KOPT-K1 (cell line): ENCODE results near the gene UBR2.
"Not testable (repeated sequence)": the region's sequence is repeated elsewhere in the genome, so short reads cannot be mapped to it uniquely, and the experiment has no call there.

Source experiments
- H3K27ac ChIP-seq: fragments of 200-600 bp; sonication (generic); 2 replicates; pipeline ENCODE4 v1.5.1; 2016; ENCODE audit warnings: antibody characterized with exemption, mild to moderate bottlenecking, low read depth, low read length; ENCODE audit not compliant: poor library complexity, severe bottlenecking
- H3K36me3 ChIP-seq: fragments of 200-600 bp; sonication (generic); 2 replicates; pipeline ENCODE4 v1.5.1; 2017; ENCODE audit warnings: antibody characterized with exemption, mild to moderate bottlenecking, low read length, moderate library complexity; ENCODE audit not compliant: insufficient read depth
- H3K9me3 ChIP-seq: fragments of 200-600 bp; sonication (generic); 2 replicates; pipeline ENCODE4 v1.5.1; 2017; ENCODE audit warnings: antibody characterized with exemption, low read length, mild to moderate bottlenecking; ENCODE audit not compliant: insufficient read depth, poor library complexity, severe bottlenecking

The UBR2 gene

GRCh38 chr6:42688281-42688680 lies 124.5 kb downstream of the UBR2 start:
- no peaks in the 10 kb centered on the region for H3K9me3 ChIP-seq

GRCh38 chr6:42689371-42689770 lies 125.5 kb downstream of the UBR2 start:
- H3K36me3 ChIP-seq = peaks cover 82% of the 10 kb centered on the region
- H3K9me3 ChIP-seq = no peaks in the 10 kb centered on the region
- H3K27ac ChIP-seq = no peak overlapping the region

More at GRCh38 chr6:42688281-42688680, 124.5 kb downstream of the UBR2 start:
- Histone ChIP-seq H3K36me3 (peaks cover 85% of the 10 kb centered on the region), H3K27ac (no peak overlapping the region)

DNA sequence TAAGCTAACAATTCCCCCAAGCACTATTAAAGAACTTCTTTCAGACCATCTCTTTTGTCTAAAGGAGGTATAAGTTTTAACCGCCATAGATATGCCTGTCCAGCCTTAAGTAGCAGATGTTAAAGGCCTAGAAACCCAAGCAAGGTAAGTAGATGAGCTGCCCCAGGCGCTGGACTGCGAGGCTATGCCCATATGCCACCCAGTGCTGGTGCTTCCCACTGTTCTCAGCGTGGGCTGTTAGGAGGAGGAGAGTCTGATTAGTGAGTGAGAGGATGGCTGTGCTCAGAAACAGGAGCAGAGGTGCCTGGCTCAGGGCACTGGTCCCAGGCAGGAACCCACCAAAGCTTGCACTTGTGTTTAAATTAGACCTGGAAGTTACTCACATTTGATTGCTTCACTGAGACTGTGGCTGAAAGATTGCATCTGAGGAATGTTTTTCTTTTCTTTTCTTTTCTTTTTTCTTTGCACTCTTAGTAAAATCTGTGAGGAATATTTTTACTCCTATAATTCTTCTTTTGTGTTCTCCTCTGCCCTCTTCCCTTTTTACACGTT lies 126.4 kb downstream of the UBR2 start:
- H3K36me3 ChIP-seq = peaks cover 75% of the 10 kb centered on the region
- no peaks in the 10 kb centered on the region for H3K9me3 ChIP-seq
- no peak overlapping the region for H3K27ac ChIP-seq

GRCh38 chr6:42690872-42691271 lies 127.0 kb downstream of the UBR2 start:
- Histone ChIP-seq H3K9me3 (no peaks in the 10 kb centered on the region), H3K36me3 (peaks cover 68% of the 10 kb centered on the region), H3K27ac (no peak overlapping the region)

DNA sequence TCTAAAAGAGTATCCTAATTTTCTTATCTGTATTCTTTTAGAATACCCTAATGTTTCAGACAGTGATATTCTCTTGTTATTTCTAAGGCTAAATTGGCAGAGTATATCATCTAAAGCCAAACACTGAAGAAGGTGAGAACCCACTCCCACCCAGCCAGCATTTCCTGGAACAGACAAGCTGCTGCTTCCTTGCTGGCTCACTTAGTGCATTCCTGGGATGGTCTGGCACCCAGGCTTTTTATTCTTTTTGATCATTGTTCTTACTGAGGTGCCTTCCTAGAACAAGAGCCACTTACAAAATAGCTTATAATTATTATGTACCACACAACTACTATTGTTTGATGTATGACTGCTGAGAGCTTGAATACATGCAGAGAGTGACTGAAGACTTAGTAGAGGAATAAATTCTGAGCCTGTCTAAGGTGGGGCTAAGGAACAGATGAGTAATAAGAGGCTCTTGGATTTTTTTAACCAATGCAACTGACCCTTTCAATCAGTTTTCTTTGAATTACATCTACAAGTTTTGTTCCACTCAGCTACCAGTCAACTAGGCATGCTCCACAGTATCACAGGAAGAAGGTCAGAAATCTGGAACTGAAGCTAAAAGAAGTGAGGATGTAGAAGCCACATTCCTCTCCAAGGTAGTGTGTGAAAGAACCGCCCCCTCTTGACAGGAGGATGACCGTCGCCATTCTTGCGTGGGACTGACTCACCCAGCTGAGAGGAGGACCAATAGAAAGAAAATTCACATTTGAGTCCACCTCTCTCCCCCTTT lies 128.5 kb downstream of the UBR2 start:
- H3K36me3 ChIP-seq = peaks cover 67% of the 10 kb centered on the region
- no peaks in the 10 kb centered on the region for H3K9me3 ChIP-seq
- no peak overlapping the region for H3K27ac ChIP-seq

DNA sequence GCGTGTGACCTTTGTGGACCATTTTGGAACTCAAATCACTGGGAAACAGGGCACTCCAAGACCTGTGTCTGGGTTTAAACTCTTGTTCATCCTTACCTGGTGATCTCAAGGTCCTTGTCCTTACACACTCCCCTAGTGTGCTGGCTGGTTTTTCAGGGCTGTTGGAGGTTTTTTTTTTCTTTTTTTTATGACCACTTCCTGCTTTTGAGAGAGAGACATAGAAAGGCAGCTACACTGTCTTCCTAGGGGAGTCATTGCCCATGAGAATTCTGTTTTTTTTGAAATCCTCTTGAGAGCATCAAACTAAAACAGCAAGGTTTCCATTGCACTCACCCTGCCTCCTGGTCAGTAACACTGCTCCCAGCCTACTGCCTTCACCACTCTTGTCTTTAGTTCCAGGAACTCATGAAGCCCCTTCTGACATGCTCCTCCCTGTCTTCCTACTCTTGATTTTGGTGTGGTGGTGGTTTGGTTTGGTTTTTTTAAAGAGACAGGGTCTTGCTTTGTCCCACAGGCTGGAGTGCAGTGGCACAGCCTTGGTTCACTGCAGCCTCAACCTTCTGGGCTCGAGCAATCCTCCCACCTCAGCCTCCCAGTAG lies 130.0 kb downstream of the UBR2 start:
- Histone ChIP-seq H3K27ac (peak overlapping the region; percentile 53), H3K36me3 (peaks cover 53% of the 10 kb centered on the region), H3K9me3 (no peaks in the 10 kb centered on the region)

- Histone ChIP-seq H3K27ac (no peak overlapping the region), H3K36me3 (peaks cover 45% of the 10 kb centered on the region), H3K9me3 (no peaks in the 10 kb centered on the region)
These were observed 130.8 kb downstream of the UBR2 start for GRCh38 chr6:42694586-42694985.

DNA sequence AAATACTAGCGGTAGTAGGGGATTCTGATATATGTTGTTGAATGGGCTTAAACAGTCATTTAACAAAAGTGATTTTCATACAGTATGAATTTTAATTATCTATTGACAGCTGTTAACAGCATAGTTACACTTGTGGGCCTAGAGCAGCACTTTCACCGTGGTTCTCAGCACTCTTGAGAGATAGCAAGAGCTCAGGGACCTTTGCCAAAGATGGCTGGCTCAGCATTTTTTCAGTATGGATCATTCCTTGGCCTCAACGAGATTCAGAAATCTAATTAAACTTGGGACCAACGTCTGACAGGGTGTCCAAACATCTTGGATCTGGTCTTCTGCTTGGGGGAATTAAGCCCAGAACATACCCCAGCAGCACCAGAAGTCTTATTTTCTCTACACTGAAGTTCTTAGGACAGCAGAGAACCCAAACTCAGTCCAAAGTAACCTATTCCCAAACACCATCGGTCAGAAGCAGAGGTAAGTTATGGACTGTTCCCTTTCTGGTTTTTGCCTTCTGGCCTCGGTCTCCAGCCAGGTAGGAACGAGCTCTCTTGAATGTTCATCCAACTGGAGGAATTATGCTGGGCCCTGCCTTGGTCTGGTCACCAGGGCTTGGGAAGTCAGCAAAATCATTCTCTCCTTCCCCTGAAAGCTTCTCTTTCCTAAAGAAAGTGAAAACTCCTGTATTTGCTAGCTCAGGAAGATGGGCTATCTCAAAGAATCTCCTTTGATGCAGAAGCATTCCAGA lies 132.9 kb downstream of the UBR2 start:
- Histone ChIP-seq H3K27ac (no peak overlapping the region), H3K36me3 (peaks cover 24% of the 10 kb centered on the region), H3K9me3 (no peaks in the 10 kb centered on the region)

GRCh38 chr6:42697268-42697655 lies 133.4 kb downstream of the UBR2 start:
- no peak overlapping the region for H3K27ac ChIP-seq
- no peaks in the 10 kb centered on the region for H3K9me3 ChIP-seq
- H3K36me3 ChIP-seq = peaks cover 18% of the 10 kb centered on the region

- Histone ChIP-seq H3K27ac (no peak overlapping the region), H3K36me3 (peaks cover 9% of the 10 kb centered on the region), H3K9me3 (no peaks in the 10 kb centered on the region)
These were observed 134.4 kb downstream of the UBR2 start for GRCh38 chr6:42698217-42698616.

- Histone ChIP-seq H3K27ac (no peak overlapping the region), H3K36me3 (no peaks in the 10 kb centered on the region), H3K9me3 (no peaks in the 10 kb centered on the region)
These were observed 138.4 kb downstream of the UBR2 start for GRCh38 chr6:42702200-42702599.

- not testable (repeated sequence) for H3K36me3 ChIP-seq, H3K27ac ChIP-seq, H3K9me3 ChIP-seq
These were observed 139.0 kb downstream of the UBR2 start for GRCh38 chr6:42702786-42703185.

- no peaks in the 10 kb centered on the region for H3K36me3 ChIP-seq
- H3K27ac ChIP-seq = no peak overlapping the region
- no peaks in the 10 kb centered on the region for H3K9me3 ChIP-seq
These were observed 140.6 kb downstream of the UBR2 start for GRCh38 chr6:42704251-42704936.

DNA sequence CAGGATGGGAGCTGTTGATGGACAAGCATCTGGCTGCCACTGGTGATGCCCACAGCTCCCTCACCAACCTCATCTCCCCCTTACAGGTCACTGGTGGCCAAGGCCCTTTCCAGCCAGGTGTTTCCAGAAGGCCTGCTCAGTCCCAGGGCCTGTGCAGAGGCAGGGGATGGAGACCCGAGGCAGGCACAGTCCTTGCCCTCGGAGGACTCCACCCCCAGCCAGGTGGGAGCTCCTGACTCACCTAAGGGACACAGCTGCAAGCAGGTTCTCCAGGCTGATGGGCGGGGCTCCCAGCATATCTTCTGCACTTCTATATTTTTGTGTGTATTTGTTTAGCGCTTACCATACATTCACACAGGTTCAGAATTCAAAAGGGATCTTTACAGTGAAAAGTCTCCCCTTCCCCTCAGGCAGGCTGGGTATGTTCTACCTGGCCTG lies 141.1 kb downstream of the UBR2 start:
- no peaks in the 10 kb centered on the region for H3K36me3 ChIP-seq
- H3K27ac ChIP-seq = no peak overlapping the region
- H3K9me3 ChIP-seq = no peaks in the 10 kb centered on the region

- Histone ChIP-seq H3K27ac (no peak overlapping the region), H3K9me3 (no peaks in the 10 kb centered on the region), H3K36me3 (no peaks in the 10 kb centered on the region)
These were observed 143.8 kb downstream of the UBR2 start for GRCh38 chr6:42707595-42707994.
